ENCODE measurements around the gene NUB1. TPM values are rescaled to one million over a fixed set of nuclear protein-coding genes. Genes with fewer than 3 reads are reported as not detected.
"Not testable (repeated sequence)": the region's sequence is repeated elsewhere in the genome, so short reads cannot be mapped to it uniquely, and the experiment has no call there.

NUB1 gene
- total RNA-seq, 1 experiment from 2014 or later: 40.0 TPM

DNA sequence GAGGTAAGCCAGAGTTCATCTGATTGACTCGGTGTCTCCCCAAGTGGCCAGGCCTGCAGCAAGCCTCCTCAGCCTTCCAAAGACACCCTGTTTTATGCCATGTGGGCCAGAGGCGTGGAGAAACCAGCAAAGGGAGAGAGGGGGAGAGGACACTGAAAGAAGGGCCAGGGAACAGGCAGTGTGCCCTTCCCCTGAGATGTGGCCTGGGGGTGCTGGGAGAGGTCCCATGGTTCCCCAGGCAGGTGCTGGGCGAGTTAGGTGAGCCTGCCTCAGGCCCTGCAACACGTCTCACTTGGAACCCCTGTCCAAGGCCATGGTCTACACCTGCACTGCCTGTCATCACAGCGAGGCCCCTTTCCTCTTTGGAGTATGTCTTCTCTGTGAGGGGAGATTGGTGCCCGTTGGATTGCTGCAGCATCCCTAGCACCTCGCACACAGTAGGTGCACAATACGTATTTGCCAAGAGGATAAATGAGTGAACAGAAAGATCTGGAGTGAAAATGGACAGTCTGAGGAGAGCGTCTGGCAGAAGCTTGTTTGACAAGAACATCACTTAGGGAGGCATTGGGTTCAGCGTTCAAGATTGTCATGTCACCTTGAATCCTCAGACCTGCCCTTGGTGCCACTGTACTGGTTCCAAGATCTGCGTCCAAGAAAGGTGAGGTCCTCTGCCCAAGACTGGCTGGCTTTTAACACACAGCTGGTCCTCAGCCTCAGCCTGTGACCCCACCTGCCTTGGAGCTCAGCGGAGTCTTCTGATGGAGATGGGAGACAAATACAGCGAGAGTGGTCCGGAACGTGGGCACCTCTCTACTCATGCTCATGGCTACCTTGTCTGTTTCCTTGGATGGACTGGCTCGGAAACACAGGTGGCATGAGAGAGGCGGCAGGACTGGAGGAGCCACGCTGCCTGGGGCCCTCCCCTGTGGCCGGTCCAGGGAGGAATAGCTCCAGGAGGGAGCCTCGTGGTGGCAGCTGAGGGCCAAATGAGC lies 39.8 kb upstream of the NUB1 start:
- Histone ChIP-seq H2AFZ (ENCODE audit: low read length) (no peak overlapping the region), H3K4me2 (ENCODE audit: low read depth, low read length, poor library complexity, severe bottlenecking) (no peak overlapping the region), H3K27me3 (ENCODE audit: low read length) (no peaks in the 10 kb centered on the region), H3K79me2 (ENCODE audit: low read length) (no peaks in the 10 kb centered on the region), H3K36me3 (ENCODE audit: insufficient read depth, low read length) (no peaks in the 10 kb centered on the region), H3K4me1 (ENCODE audit: low read length) (peaks cover 12% of the 10 kb centered on the region), H4K20me1 (ENCODE audit: insufficient read depth, low read depth, low read length) (no peaks in the 10 kb centered on the region), H3K4me3 (ENCODE audit: low read length) (no peak overlapping the region), H3K9ac (ENCODE audit: low read length) (no peak overlapping the region), H3K9me3 (ENCODE audit: low read length) (no peaks in the 10 kb centered on the region), H3K27ac (ENCODE audit: low read length) (no peak overlapping the region), H3K9me2 (replicated peaks; ENCODE audit: insufficient read depth, low read length) (no peaks in the 10 kb centered on the region)
- DNase-seq: no peak

DNA sequence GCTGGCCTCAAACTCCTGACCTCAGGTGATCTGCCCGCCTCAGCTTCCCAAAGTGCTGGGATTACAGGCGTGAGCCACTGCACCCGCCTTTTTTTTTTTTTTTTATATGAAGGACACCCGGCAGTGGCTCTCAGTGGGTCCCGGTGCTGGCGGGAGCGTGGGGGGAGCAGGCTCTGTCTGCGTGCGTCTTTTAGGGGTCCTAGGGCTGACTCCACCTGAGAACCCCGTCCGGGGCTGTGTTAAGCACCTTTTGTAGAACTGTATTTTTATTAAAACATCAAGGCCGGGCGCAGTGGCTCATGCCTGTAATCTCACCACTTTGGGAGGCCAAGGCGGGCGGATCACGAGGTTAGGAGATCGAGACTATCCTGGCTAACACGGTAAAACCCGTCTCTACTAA lies 37.4 kb upstream of the NUB1 start:
- H3K36me3 ChIP-seq (ENCODE audit: insufficient read depth, low read length); H3K79me2 ChIP-seq (ENCODE audit: low read length); DNase-seq; H3K4me2 ChIP-seq (ENCODE audit: low read depth, low read length, poor library complexity, severe bottlenecking); H3K4me3 ChIP-seq (ENCODE audit: low read length); H3K9me3 ChIP-seq (ENCODE audit: low read length); H3K27ac ChIP-seq (ENCODE audit: low read length); H3K9ac ChIP-seq (ENCODE audit: low read length); H4K20me1 ChIP-seq (ENCODE audit: insufficient read depth, low read depth, low read length); H3K27me3 ChIP-seq (ENCODE audit: low read length); H3K9me2 ChIP-seq (replicated peaks; ENCODE audit: insufficient read depth, low read length); H3K4me1 ChIP-seq (ENCODE audit: low read length); H2AFZ ChIP-seq (ENCODE audit: low read length): not testable (repeated sequence)

DNA sequence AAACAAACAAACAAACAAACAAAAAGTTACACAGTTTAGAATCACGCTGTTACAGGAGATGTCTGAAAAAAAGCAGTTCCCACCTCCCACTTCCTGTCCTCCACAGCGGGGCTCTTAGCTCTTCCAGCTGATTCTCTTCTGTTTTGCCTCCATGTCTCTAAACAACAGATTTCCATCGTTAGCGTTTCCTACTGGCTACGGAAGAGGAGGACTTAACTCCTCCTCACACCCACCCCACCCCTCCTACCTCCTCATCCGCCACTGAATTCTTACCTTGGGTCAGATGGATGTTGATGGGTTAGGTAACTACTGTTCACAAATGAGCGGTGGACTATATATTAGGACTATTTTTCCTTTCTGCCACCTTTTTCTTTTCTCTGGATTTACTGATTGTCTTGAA lies 36.8 kb upstream of the NUB1 start:
- Histone ChIP-seq H3K4me2 (ENCODE audit: low read depth, low read length, poor library complexity, severe bottlenecking) (no peak overlapping the region), H3K4me3 (ENCODE audit: low read length) (no peak overlapping the region), H3K27me3 (ENCODE audit: low read length) (no peaks in the 10 kb centered on the region), H3K9me3 (ENCODE audit: low read length) (no peaks in the 10 kb centered on the region), H2AFZ (ENCODE audit: low read length) (no peak overlapping the region), H3K4me1 (ENCODE audit: low read length) (no peaks in the 10 kb centered on the region), H3K79me2 (ENCODE audit: low read length) (no peaks in the 10 kb centered on the region), H3K36me3 (ENCODE audit: insufficient read depth, low read length) (no peaks in the 10 kb centered on the region), H3K9me2 (replicated peaks; ENCODE audit: insufficient read depth, low read length) (no peaks in the 10 kb centered on the region), H4K20me1 (ENCODE audit: insufficient read depth, low read depth, low read length) (no peaks in the 10 kb centered on the region), H3K9ac (ENCODE audit: low read length) (no peak overlapping the region), H3K27ac (ENCODE audit: low read length) (no peak overlapping the region)
- DNase-seq: no peak

DNA sequence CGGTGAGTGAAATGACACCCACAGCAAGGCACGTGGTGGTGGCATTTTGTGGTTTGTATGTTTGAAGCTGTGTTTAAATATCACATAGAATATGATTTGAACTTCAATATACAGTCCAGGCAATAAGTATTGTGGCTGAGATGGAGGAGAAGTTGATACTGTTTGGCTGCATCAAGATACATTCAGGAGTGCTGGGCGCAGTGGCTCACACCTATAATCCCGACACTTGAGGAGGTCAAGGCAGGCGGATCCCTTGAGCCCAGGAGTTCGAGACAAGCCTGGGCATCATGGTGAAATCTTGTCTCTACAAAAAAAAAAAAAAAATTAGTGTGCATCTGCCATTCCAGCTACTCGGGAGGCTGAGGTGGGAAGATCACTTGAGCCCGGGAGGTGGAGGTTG lies 35.2 kb upstream of the NUB1 start:
- H3K79me2 ChIP-seq (ENCODE audit: low read length): no peaks in the 10 kb centered on the region
- H3K9ac ChIP-seq (ENCODE audit: low read length): no peak overlapping the region
- H3K27ac ChIP-seq (ENCODE audit: low read length): no peak overlapping the region
- H3K4me3 ChIP-seq (ENCODE audit: low read length): no peak overlapping the region
- H3K9me3 ChIP-seq (ENCODE audit: low read length): peaks cover 5% of the 10 kb centered on the region
- no peaks in the 10 kb centered on the region for H3K4me1 ChIP-seq (ENCODE audit: low read length)
- no peaks in the 10 kb centered on the region for H3K9me2 ChIP-seq (replicated peaks; ENCODE audit: insufficient read depth, low read length)
- no peaks in the 10 kb centered on the region for H4K20me1 ChIP-seq (ENCODE audit: insufficient read depth, low read depth, low read length)
- no peaks in the 10 kb centered on the region for H3K27me3 ChIP-seq (ENCODE audit: low read length)
- no peak overlapping the region for H2AFZ ChIP-seq (ENCODE audit: low read length)
- no peak overlapping the region for H3K4me2 ChIP-seq (ENCODE audit: low read depth, low read length, poor library complexity, severe bottlenecking)
- no peaks in the 10 kb centered on the region for H3K36me3 ChIP-seq (ENCODE audit: insufficient read depth, low read length)
- no peak for DNase-seq

DNA sequence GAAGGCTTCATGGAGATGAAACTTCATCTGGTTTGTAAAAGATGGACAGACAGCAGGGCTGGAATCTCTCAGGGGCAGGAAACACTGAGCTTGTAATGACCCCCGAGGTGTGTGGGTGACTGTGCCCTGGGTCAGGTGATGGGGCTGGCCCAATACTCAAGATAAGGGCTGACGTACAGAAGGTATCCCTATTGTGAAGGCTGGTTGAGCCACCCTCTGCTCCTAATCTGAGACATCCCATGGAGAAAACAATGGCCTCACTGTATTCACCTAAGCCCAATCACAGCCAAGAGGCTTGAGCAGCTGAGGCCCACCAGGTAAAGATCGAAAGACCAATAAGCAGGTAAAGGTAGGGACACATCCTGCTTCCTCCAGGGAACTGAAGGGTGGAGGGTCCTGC lies 34.8 kb upstream of the NUB1 start:
- Histone ChIP-seq H3K9me2 (replicated peaks; ENCODE audit: insufficient read depth, low read length) (no peaks in the 10 kb centered on the region), H4K20me1 (ENCODE audit: insufficient read depth, low read depth, low read length) (no peaks in the 10 kb centered on the region), H3K36me3 (ENCODE audit: insufficient read depth, low read length) (no peaks in the 10 kb centered on the region), H3K9me3 (ENCODE audit: low read length) (peaks cover 6% of the 10 kb centered on the region), H2AFZ (ENCODE audit: low read length) (no peak overlapping the region), H3K9ac (ENCODE audit: low read length) (no peak overlapping the region), H3K79me2 (ENCODE audit: low read length) (no peaks in the 10 kb centered on the region), H3K4me3 (ENCODE audit: low read length) (no peak overlapping the region), H3K27ac (ENCODE audit: low read length) (no peak overlapping the region), H3K4me1 (ENCODE audit: low read length) (no peaks in the 10 kb centered on the region), H3K27me3 (ENCODE audit: low read length) (no peaks in the 10 kb centered on the region), H3K4me2 (ENCODE audit: low read depth, low read length, poor library complexity, severe bottlenecking) (no peak overlapping the region)
- no peak for DNase-seq

DNA sequence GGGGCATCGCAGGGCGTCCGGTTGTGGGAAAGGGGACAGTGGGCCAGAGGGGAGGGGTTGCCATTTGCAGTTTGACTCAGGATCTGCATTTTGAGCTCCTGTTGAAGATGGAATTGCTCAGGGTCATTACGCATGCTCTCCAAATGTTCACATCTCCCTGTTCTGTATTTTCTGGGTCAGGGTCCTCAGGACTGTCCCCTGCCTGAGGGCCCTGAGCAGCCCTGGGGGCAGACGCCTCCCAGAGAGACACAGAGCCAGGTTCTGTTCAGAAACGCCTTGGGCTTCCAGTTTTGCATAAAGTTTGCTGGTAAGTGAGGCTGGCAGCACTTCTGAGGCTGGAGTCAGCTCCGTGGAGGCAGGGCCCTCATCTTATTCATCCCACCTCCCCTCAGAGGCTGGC lies 34.1 kb upstream of the NUB1 start:
- Histone ChIP-seq H2AFZ (ENCODE audit: low read length) (no peak overlapping the region), H3K9me3 (ENCODE audit: low read length) (peaks cover 12% of the 10 kb centered on the region), H4K20me1 (ENCODE audit: insufficient read depth, low read depth, low read length) (no peaks in the 10 kb centered on the region), H3K4me2 (ENCODE audit: low read depth, low read length, poor library complexity, severe bottlenecking) (no peak overlapping the region), H3K9ac (ENCODE audit: low read length) (no peak overlapping the region), H3K27me3 (ENCODE audit: low read length) (no peaks in the 10 kb centered on the region), H3K9me2 (replicated peaks; ENCODE audit: insufficient read depth, low read length) (no peaks in the 10 kb centered on the region), H3K4me3 (ENCODE audit: low read length) (no peak overlapping the region), H3K27ac (ENCODE audit: low read length) (no peak overlapping the region), H3K36me3 (ENCODE audit: insufficient read depth, low read length) (no peaks in the 10 kb centered on the region), H3K4me1 (ENCODE audit: low read length) (no peaks in the 10 kb centered on the region), H3K79me2 (ENCODE audit: low read length) (no peaks in the 10 kb centered on the region)
- no peak for DNase-seq

DNA sequence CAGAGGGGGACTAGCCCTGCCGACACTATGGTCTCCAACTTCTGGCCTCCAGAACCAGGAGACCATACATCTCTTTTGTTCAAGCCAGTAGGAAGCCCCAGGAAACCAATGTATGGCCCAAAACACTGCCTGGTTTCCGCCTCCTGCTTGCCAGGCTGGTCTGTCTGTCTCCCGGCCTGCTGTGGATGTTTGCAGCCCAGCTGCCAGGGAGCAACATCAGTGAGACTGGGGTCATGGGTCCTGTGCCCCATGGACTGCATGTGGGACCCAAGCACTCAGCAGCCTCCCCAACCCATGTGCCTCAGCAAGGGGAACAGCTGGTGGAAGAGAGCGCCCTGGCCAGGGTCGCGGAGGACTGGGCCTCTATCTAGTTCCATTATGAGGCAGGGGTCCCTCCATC lies 33.4 kb upstream of the NUB1 start:
- H3K79me2 ChIP-seq (ENCODE audit: low read length): no peaks in the 10 kb centered on the region
- no peak overlapping the region for H3K27ac ChIP-seq (ENCODE audit: low read length)
- no peaks in the 10 kb centered on the region for H4K20me1 ChIP-seq (ENCODE audit: insufficient read depth, low read depth, low read length)
- no peak overlapping the region for H2AFZ ChIP-seq (ENCODE audit: low read length)
- H3K27me3 ChIP-seq (ENCODE audit: low read length): no peaks in the 10 kb centered on the region
- DNase-seq: no peak
- H3K36me3 ChIP-seq (ENCODE audit: insufficient read depth, low read length): no peaks in the 10 kb centered on the region
- no peak overlapping the region for H3K4me3 ChIP-seq (ENCODE audit: low read length)
- H3K9me3 ChIP-seq (ENCODE audit: low read length): peaks cover 12% of the 10 kb centered on the region
- H3K9me2 ChIP-seq (replicated peaks; ENCODE audit: insufficient read depth, low read length): no peaks in the 10 kb centered on the region
- H3K4me1 ChIP-seq (ENCODE audit: low read length): no peaks in the 10 kb centered on the region
- H3K4me2 ChIP-seq (ENCODE audit: low read depth, low read length, poor library complexity, severe bottlenecking): no peak overlapping the region
- no peak overlapping the region for H3K9ac ChIP-seq (ENCODE audit: low read length)

DNA sequence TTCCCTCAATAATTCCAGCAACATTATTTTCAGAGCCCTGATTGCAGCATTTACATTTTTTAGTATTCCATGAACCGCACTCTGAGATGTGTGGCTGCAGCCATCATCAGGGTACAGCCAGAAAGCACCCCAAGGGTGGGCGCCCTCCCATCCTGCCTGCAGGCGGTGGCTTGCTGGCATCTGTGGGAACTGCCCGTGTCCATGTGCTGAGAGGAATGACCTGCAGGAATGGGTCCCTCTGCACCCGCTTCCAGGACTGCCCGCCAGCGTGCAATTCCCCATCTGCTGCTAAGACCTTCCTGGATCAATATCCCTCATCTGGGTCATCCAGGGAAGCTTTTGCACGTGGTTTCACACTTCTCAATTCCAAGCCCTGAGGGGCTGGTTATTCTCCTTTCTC lies 32.8 kb upstream of the NUB1 start:
- no peak overlapping the region for H2AFZ ChIP-seq (ENCODE audit: low read length)
- no peak for DNase-seq
- no peaks in the 10 kb centered on the region for H3K79me2 ChIP-seq (ENCODE audit: low read length)
- no peak overlapping the region for H3K4me3 ChIP-seq (ENCODE audit: low read length)
- H3K9ac ChIP-seq (ENCODE audit: low read length): no peak overlapping the region
- H4K20me1 ChIP-seq (ENCODE audit: insufficient read depth, low read depth, low read length): no peaks in the 10 kb centered on the region
- no peaks in the 10 kb centered on the region for H3K27me3 ChIP-seq (ENCODE audit: low read length)
- peaks cover 12% of the 10 kb centered on the region for H3K9me3 ChIP-seq (ENCODE audit: low read length)
- no peaks in the 10 kb centered on the region for H3K9me2 ChIP-seq (replicated peaks; ENCODE audit: insufficient read depth, low read length)
- H3K36me3 ChIP-seq (ENCODE audit: insufficient read depth, low read length): no peaks in the 10 kb centered on the region
- H3K4me2 ChIP-seq (ENCODE audit: low read depth, low read length, poor library complexity, severe bottlenecking): no peak overlapping the region
- H3K4me1 ChIP-seq (ENCODE audit: low read length): no peaks in the 10 kb centered on the region
- H3K27ac ChIP-seq (ENCODE audit: low read length): no peak overlapping the region

Data from Karpas-422 (cell line).